D721Med (cell line): Measurements from ENCODE around the gene STARD10.

Experiments used
- DNase-seq: peaks from one replicate; pipeline ENCODE4 v3.0.0; 2011; ENCODE audit warnings: low spot score; ENCODE audit not compliant: insufficient read length
- FAIRE-seq: peaks from 2 replicates; lab custom pipeline; 2011; peaks lifted over from hg19 to GRCh38; lab: Jason Lieb, UNC
- TF ChIP-seq, protein P1 (sequence below): IDR thresholded peaks from 2 replicates; pipeline ENCODE4 v1.5.1; 2012; ENCODE audit warnings: mild to moderate bottlenecking, control low read depth; ENCODE audit not compliant: insufficient read depth; ENCODE audit errors: missing control alignments

STARD10 gene

DNA sequence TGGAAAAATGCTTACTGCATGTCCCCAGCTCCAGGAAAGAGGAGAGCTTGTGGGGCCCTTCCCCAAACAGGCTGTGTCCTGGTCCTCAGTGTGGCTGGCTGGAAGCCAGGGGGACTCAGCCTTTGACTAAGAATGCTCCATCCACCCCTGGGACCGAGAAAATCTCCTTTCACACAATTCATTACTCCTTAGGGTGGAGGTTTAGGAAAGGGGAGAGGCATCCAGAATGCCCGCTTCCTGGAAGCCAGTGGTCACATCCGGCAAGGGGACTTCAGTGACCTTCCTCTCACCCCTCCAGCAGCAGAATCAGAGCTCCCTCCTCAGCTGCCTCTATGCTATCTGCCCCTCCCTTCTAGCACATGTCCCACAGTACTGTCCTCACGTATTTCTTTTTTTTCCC is 42.3 kb upstream of the STARD10 start:
- TF ChIP-seq, protein P1, sequence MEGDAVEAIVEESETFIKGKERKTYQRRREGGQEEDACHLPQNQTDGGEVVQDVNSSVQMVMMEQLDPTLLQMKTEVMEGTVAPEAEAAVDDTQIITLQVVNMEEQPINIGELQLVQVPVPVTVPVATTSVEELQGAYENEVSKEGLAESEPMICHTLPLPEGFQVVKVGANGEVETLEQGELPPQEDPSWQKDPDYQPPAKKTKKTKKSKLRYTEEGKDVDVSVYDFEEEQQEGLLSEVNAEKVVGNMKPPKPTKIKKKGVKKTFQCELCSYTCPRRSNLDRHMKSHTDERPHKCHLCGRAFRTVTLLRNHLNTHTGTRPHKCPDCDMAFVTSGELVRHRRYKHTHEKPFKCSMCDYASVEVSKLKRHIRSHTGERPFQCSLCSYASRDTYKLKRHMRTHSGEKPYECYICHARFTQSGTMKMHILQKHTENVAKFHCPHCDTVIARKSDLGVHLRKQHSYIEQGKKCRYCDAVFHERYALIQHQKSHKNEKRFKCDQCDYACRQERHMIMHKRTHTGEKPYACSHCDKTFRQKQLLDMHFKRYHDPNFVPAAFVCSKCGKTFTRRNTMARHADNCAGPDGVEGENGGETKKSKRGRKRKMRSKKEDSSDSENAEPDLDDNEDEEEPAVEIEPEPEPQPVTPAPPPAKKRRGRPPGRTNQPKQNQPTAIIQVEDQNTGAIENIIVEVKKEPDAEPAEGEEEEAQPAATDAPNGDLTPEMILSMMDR: no peak
- DNase-seq: no peak
- no peak for FAIRE-seq

DNA sequence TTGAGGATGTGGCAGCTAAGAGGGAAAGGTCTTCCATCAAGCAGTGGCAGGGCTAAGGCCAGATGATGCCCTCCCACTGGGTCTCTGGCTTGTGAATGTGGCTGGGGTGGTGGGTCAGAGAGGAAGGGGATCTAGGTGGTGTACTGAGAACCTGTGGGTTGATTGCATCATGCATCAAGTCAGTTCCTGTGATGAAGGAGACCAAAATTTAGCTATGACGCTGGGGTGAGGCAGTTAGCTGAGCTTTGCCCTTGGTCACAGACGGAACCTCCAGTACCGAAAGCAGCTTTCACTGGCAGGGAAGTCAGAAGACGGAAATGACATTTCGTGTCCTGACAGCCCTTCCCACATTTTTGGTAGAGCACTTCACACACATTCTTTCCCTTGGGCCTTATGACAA is 41.1 kb upstream of the STARD10 start:
- FAIRE-seq: no peak
- no peak for DNase-seq
- TF ChIP-seq, protein P1: no peak

DNA sequence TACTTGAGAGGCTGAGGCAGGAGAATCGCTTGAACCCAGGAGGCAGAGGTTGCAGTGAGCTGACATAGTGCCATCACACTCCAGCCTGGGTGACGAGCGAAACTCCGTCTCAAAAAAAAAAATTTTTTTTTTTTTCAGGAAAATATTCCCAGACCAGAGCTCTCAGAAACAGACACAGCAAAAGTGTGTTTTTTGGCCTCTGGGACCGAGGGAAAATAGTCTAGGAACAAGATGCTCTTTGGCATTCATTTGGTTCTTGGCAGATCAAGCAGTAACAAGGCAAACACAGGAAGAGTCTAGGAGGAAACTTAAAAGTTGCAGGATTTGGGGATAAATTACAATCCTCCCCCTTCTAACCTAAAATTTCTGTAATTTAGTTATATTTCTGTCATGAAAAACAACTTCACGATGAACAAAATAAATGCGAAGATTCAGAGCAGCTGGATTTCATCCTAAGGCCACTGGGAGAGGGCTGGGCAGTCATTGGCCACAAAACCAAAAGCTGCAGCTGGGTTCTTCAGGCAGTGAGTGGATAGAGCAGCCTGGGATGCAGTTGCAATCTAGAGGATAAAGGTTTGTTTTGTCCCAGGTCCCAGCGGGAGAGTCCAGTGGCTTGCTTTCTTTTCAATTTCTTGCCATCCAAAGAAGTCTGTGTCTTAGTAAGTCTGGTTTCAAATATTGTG is 40.1 kb upstream of the STARD10 start:
- DNase-seq: no peak
- FAIRE-seq: no peak
- TF ChIP-seq, protein P1: no peak

DNA sequence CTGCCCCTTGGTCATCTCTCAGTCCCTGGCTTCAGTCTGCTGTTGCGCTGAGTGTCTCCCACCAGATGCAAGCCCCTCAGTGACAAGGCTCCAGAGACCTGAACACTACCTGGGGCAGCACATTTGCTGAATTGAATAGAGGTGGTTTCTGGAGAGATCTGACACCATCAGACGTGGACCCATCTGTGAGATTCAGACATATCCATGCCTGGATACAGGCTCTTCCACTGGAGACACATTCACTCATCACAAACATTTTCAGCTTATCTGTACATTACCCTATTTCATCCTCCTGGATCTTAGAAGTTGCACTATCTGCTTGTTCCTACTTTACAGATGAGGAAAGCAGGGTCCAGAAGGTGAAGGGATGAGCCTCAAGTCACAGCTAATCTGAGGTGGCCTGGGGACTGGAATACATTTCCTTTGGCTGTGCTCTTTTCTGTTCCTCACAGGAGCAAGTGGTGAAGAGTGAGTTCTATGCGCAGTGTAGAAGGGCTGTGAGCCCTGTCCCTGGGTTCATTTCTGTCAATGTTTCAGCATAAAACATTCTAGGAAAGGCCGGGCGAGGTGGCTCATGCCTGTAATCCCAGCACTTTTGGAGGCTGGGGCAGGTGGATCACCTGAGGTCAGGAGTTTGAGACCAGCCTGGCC is 39.4 kb upstream of the STARD10 start:
- no peak for FAIRE-seq

DNA sequence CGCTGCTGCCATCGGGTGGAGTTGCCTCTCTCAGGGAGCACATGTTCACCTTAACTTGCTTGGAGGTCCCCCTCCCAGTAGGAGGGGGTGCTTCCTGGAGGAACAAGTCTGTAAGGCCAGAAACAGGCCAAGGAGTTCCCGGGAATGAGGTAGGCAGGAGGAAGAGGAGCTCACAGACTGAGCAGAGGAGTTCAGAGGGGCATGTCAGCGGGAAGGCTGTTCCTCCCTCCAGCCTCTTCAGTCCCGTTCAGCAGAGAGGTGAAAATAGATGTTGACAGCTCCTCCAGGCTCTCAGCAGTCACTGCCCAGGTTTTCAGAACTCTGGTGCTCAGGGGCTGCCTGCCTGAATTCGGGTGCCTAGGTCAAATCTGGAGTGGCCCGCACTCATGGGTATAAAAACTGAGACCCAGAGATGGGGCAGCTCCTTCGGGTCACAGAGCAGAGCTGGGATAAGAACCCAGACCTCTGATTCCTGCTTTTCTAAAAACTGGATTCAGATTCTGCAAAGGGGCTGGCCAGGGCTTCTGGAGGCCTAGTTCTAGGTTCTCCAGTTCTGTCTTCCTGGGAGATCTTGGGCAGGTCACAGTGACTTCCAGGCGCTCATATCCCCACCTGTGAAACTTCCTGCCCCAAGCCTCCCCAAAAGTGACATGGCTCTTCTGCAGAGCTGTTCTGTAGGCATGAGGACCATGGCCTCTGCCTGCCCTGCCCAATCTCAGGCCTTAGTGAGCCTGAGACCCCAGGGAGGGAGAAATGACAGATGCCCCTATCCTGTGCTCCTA is 38.6 kb upstream of the STARD10 start:
- TF ChIP-seq, protein P1: no peak
- DNase-seq: no peak
- no peak for FAIRE-seq

More for the DNA sequence above, 39.4 kb upstream of the STARD10 start:
- DNase-seq: no peak
- TF ChIP-seq, protein P1: no peak

DNA sequence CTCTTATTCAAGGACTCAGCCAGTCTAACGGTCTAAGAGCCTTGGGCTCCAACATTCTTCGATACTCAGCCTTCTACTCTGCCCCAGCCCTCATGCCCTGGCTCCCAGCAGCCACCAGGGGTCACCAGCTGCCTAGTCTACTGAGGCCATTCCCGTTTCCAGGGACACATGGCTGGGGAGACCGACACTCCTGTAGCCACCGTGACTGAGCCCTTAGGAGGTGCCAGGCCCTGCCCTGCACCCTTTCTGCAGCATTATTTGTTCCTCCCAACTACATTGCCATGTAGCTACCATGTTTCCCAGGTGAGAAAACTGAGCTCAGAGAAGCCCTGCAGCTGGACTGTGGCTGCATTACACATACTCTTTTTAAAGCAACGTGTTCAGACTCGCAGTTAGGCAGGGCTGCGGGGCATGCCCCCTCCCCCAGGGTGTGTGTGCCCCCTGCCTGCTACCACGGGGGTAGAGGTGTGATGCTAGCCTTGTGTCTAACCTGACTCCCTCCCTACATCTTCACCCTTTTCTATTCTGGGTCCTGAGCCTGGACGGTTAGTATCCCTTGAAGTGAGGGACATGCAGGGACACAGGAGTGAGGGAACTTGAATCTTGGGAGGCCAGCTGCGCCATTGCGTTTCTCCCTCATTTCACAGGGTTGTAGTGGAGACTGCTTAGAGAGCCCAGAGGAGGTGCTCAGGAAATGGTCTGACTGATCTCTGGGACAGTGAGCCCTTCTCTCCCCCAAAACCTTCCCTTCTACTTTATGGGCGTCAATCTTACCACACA is 37.9 kb upstream of the STARD10 start:
- TF ChIP-seq, protein P1: peak; percentile 98
- DNase-seq (peak; percentile 51), FAIRE-seq (no peak)
